GM19468 (cell line): ENCODE measurements around the gene SLC6A9.

ENCODE experiments used
- ATAC-seq: cut with Tn5 transposase; IDR thresholded peaks from one replicate; pipeline ENCODE4 v1.9.1; 2021; ENCODE audit warnings: mild to moderate bottlenecking, moderate library complexity, moderate number of reproducible peaks; ENCODE audit not compliant: unreplicated experiment; ENCODE audit errors: extremely low read depth

SLC6A9 gene

DNA sequence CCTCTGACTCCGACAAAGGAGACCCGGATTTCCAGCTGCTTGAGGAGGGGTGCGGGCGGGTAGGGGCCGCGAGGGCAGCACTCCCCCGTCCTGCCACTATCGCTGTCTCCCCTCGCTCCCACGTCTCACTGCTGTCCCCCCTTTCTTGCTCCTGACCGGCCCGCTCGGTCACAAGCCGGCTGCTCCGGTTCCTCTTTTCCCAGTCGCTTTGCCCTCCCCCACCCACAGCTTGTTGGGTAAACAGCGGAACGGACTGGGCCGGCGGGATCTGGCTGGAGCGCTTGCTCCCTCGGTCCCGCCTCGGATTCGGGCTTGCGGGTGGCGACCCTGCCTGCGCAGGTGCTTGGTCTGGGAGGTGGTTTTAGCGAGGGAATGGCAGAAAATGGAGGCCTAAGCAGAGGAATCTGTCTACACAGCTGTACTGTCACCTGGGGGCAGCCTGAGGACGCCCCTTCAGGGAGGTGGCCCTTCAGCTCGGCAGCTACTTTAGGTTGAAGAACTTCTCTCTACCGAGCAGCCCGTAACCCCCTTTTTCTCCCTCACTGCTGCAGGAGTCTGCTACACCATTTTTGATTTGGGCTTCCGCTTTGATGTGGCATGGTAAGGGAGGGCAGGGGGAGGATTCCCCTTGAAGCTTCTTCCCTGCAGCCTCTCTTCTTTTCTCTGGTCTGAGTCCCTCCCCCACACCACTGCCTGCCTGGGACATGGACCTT, 55.9 kb downstream of the SLC6A9 start:
- no peak for ATAC-seq

DNA sequence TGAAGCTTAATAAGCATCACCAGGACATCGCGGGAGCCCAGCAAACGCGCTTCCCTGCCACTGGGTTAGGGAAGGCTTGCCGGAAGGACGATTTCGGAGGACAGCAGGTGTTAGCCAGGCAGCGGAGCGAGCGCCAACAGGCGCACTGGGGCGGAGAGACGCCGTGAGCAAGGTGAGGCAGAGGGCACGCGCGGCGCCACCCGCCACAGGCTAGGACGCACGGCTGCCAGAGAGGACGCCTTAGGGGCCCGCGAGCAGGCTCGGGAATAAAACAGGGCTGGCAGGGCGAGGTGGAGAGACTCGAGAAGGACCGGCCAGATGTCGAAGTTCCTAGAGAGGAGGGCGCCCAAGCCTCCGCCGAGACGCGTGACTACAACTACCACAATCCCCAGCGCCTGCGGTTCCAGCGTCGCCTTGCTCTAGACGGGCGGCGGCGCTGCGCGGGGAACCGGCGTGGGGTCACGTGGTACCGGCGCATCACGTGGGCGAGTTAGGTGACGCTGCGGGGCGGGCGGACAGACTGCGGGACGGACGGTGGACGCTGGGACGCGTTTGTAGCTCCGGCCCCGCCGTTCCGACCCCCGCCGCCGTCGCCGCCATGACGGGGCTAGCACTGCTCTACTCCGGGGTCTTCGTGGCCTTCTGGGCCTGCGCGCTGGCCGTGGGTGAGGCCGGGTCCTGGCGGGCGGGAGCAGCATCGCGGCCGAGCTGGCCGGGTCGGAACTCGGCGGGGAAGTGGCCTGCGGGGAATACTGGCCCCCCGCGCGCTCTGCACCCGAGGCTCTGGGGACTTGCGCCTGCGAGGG, 56.6 kb downstream of the SLC6A9 start, which contains the start of gene ATP6V0B:
Gene ATP6V0B (plus strand): TSS at position 518 of the 806 bp plus-strand sequence. CDS start 81 bp downstream, at position 599.
- ATAC-seq, result peak; percentile 51

DNA sequence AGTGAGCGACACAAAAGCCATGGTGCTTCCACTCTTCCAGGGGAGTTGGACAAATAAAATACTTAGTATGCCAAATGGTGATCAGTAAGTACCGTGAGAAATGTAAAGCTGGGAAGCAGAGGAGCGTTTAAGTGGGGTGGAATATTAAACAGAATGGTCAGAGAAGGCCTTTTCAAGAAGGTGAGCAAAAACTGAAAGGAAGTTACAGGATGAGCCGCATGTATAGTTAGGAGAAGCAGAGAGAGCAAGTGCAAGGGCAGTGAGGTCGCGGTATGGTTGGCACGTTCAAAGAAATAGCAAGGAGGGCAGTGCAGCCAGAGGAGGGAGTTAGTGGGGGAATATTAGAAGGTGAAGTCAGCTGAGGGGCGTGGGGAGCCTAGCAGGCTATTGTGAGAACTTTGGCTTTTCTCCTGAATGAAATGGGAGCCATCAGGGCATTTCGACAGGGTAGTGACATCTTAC, 57.2 kb downstream of the SLC6A9 start:
- no peak for ATAC-seq

DNA sequence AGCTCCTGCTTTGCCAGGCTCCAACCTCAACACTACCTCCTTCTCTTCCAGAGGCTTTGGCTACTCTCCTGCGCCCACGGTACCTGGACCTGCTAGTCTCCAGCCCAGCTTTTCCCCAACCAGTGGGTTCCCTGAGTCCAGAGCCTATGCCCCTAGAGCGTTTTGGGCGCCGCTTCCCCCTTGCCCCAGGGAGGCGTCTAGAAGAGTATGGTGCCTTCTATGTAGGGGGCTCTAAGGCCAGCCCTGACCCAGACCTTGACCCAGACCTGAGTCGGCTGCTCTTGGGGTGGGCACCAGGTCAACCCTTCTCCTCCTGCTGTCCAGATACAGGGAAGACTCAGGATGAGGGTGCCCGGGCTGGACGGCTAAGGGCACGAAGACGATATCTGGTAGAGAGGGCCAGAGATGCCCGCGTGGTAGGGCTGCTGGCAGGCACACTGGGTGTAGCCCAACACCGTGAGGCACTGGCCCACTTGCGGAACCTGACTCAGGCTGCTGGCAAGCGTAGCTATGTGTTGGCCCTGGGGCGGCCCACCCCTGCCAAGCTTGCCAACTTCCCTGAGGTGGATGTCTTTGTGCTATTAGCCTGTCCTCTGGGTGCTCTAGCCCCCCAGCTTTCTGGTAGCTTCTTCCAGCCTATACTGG, 59.8 kb downstream of the SLC6A9 start:
- ATAC-seq, result no peak

DNA sequence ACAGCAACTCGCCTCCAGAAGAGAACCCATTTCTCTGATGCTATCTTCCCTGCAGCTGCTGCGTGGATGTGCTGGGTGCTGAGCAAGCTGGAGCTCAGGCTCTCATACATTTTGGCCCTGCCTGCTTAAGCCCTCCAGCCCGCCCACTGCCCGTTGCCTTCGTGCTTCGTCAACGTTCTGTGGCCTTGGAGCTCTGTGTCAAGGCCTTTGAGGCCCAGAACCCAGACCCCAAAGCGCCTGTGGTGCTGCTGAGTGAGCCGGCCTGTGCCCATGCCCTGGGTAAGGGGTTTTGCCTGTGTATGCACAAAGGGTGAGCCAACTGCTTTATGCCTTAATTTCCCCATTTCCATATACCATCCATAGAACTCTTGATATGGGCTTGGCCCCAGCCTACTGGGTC, 60.4 kb downstream of the SLC6A9 start:
- no peak for ATAC-seq

DNA sequence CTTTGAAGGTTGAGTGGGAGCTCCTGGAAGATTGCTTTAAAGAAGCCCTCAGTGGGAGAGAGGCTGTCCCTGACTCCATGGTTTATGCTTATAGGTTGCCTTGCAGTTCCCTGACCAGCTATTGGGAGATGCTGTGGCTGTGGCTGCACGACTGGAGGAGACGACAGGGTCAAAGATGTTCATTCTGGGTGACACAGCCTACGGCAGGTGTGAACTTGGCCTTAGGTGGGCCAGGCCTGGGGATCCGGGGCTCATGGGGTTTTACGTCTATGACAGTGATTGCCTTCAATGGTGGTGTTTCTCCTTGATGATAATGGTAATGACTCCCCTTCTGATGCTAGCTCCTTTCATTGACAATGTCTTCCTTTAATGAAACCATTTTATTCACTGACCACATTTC, 60.8 kb downstream of the SLC6A9 start:
- no peak for ATAC-seq

DNA sequence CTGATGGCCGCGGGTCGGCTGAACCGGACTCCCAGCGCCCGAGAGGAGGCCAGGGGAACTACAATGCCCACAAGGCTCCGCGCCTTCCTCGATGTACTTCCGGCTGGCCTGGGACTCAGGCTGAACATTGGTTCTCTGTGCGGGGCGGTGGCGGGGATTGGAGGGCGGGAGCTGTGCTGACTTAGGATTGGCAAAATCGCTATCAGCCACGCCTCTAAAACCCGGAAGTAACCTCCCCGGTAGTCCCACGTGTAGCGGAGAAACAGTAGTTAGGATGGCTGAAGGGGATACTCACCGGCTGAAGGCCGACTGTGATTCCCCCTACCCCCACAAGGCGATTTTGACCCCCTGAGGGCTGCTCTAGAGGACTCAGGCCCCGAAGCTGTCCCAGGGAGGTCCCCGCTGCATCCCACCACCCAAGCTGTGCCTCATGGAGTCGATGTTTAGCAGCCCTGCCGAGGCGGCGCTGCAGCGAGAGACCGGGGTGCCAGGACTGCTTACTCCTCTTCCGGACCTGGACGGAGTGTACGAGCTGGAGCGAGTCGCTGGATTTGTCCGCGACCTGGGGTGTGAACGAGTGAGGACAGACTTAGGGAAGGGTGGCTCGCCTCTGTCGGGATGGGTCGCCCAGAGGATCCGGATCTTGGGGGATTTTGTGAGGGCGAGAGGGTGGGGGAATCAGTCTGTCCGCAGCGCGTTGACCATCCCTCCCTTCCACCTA, 61.4 kb downstream of the SLC6A9 start, which contains the start of gene DPH2:
Gene DPH2 (plus strand): TSS at position 265 of the 721 bp plus-strand sequence. CDS start 166 bp downstream, at position 431.
- peak; percentile 76 for ATAC-seq

DNA sequence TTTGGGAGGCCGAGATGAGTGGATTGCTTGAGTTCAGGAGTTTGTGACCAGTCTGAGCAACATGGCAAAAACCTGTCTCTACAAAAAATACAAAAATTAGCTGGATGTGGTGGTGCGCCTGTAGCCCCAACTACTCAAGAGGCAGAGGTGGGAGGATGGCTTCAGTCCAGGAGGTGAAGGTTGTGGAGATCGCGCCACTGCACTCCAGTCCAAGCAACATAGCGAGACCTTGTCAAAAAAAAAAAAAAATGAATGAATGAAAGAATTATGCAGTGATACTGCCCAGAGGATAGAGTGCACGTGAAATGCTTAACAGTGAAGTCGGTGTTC, 61.9 kb downstream of the SLC6A9 start:
- ATAC-seq, result no peak

DNA sequence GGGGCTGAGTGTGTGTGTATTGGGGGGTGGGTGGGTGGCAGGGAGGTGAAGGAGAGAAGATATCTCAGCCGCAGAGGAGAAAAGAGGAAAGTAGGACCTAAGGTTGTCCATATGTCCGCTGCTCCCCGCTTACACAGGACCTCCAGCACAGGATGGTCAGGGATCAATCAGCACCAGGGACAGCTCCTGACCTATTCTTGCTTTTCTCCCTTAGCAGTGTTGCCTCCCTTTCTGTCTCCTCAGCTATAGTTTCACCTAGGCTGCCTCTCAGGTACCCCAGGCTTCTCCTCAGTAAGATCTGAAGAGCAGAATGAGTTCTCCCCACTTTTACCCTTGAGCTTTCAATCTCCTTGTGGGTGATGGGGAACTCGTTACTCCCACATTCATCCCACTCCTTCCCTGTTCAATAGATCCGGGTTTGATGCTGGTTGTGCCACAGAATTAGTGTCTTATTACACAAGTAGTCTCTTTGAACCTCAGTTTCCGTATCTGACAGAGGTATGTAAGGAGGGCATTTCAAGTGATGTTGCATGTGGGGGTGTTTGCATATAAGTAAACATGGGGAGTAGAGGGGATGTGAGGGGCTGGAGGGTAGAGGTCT, 62.8 kb downstream of the SLC6A9 start:
- no peak for ATAC-seq

DNA sequence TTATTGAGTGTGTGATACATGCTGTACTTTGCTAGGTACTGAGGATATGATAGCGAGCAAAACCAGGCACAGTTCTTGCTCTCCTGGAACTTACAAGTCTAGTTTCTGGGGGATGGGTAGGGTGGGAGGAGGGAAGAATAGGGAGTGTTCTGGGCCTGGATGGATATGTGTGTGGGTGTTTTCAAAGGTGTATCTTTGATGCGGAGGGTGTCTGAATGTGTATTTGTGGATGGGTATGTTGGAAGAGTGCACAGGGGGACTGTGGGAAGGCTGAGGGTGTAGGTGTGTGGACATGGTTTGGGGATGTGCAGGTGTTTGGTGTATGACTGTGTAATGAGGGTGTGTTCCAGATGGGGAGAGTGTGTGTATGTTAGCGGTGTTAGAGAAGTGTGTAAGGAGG, 65.9 kb downstream of the SLC6A9 start:
- no peak for ATAC-seq

DNA sequence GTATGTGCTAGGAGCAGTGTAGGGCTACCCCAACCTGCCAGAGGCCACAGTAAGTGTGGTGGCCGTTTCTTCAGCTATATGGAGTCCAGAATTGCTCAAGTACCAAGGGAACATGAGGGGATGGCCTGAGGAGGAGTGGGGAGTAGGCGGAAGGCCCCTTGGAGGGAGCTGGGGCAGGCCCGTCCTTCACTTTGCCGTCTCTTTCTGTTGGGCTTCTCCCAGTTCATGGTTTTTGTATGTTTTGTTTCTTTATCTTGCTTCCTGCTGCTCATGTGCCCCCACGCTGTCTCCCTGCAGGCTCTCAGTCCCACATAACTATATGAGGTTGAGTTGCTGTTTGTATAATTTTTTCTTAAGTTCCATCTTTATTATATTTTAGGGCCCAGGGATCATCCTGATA, 67.4 kb downstream of the SLC6A9 start:
- no peak for ATAC-seq

DNA sequence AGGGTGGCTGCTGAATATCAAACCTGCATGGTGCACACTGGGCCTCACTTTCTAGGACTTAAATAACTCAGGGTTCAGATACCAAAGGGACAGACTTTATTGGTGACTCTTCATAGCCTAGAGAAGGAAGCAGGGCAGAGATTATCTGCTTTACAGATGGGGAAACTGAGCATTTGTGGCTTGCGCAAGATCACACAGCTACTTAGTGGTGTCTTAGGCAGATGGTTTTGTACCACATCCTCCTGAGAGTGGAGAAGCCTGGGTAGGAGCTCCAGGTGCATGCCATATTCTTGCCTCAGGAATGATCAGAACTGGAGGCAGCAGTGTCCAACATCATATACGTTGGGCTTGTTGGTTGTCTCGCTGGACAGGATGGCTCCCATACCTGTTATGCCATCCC, 68.3 kb downstream of the SLC6A9 start:
- no peak for ATAC-seq

DNA sequence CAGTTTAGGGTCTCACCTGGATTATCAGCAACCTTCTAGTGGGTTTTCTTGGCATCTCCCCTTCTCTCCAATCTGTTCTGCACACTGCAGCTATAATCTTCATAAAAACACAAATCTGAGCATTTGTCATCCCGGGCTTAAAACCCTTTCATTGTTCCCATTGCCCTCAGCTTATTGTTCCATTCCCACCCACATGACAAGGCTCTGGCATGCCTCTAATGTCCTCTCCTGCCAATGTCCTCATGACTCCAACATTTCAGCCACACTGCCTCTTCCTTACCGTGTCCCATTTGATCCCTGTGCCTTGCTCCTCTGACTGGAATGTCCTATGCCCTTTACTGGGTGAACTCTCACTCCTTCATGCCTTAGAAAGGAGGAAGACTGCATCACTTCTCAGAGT, 68.9 kb downstream of the SLC6A9 start:
- ATAC-seq, result no peak

DNA sequence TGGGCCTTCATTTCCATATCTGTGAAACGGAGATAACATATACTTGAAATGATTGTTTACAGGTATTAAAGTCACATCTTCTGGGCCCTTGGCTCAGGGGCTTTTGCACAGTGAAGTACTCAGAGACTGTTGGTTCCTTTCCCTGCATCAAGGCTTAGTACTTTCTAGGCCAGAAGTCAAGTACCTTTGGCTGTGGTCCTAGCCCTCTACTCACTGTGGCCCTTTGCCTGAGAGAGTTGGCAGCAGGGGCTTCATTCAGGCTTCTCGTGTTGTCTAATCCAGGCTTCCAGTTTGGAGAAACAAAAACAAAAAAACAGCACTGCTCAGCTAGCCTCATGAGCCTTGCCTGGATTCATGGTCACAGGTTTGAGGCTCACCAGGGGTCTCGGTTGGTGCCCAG, 69.6 kb downstream of the SLC6A9 start:
- no peak for ATAC-seq

DNA sequence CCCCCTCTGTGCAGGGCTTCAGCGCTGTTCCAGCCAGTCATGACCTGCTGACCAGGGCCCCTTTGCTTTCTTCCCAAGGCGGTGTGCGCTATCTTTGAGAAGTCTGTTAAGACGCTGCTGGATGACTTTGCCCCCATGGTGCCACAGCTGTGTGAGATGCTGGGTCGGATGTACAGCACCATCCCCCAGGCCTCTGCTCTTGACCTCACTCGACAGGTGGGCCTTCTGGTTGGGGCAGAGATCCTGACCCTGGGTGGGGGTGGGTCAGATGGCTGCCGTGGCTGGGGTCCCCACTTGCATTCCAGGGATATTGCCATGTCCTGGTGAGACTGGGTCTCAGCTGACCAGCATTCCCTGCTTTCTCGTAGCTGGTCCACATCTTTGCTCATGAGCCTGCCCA, 70.5 kb downstream of the SLC6A9 start:
- no peak for ATAC-seq

DNA sequence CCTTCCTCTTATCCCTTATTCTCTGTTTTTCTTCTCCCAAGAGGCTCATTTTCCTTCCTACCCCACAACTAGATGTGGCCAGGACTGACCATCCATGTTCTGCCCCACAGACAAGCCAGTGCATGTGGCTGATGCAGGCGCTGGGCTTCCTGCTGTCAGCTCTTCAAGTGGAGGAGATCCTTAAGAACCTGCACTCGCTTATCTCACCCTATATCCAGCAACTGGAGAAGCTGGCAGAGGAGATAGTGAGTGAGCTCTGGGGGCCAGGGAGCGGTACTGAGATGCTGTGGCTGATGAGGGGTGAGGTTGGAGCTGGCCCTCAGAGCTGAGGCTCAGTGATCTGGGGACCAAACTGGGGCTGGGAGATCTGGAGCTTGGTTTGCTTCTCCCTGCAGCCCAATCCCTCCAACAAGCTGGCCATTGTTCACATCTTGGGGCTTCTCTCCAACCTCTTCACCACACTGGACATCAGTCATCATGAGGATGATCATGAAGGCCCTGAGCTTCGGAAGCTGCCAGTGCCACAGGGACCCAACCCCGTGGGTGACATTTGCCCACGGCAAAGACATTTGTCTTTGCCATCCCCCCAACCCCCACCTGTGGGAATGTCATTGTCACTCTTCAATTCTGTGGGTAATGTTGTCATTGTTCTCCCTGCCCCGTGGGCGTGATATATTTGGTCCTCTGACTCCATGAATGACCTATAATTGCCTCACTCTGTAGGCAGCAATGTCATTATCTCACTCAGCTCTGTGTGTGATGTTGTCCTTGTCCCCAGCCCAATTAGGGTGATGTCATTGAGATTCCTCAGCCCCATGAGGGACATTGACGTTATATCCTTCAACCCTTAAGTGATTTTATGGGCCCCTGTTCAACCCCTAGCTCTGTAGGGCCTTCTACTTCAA, 72.7 kb downstream of the SLC6A9 start:
- ATAC-seq, result no peak

DNA sequence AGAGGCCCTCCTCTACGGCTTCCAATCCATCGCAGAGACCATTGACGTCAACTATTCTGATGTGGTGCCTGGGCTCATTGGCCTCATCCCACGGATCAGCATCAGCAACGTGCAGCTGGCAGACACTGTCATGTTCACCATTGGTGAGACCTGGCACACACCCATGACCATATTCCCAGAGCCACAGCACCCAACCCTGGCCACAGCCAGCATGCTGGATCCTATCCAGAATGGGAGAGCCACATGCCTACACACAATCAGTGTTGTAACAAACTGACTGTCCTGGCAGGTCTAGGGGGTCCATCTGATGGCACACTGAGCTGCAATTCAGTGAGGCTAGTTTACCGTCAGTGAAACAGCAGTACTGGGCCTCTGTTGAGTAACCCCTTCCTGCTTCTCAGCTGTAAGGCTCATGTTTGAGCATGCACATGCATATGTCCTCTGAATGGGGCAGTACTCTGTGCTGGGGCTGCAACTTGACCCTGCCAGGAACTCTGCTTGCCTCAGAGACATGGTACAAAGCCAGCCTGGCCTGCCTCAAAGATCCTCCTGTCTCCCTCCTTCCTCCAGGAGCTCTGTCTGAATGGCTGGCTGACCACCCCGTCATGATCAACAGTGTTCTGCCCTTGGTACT, 73.7 kb downstream of the SLC6A9 start:
- no peak for ATAC-seq

DNA sequence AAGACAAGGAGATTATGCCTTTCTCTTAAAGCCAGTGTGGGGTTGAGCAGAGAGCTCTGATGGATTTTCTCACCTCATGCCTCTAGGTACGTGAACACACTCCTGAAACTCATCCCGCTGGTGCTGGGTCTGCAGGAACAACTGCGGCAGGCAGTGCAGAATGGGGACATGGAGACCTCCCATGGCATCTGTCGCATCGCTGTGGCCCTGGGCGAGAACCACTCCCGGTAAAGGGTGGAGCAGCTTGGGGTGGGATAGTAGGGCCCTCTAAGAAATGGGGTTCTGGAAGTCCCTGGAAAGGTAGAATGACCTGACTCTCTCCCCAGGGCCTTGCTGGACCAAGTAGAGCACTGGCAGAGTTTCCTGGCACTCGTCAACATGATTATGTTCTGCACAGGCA, 75.0 kb downstream of the SLC6A9 start:
- no peak for ATAC-seq

DNA sequence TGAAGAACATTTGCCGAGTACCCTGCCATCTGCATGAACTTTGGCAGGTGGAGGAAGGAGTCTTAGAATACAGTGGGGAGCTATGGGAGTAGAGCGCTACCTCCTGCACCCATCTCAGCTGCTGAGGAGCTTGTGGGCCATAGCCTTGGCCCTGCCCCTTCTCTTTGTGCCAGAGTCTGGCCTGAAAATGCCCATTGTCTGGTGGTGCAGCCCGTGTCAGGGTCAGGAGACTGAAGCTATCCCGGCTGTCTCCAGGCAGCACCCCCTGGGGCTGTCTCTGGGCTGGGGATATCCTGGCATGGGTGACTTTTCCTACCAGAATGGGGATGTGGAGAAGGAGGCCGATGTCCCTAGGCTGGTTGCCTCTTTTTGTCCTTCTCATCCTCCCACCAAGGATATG, 77.2 kb downstream of the SLC6A9 start:
- ATAC-seq, result no peak
